SK-N-MC (cell line): ENCODE results near the gene RALGPS1.
A peak's percentile ranks its signal among the peaks of the same experiment; 100 is the strongest.

ENCODE experiments used
- DNase-seq: peaks from one replicate; pipeline ENCODE4 v3.0.0-alpha.2; 2011; ENCODE audit warnings: low read depth, low spot score
- H3K27ac ChIP-seq: fragments of 200-600 bp; sonication (generic); 2 replicates; pipeline ENCODE4 v1.5.1; 2016; ENCODE audit warnings: mixed run types
- H3K36me3 ChIP-seq: fragments of 200-600 bp; sonication (generic); 2 replicates; pipeline ENCODE4 v1.6.1; 2017; ENCODE audit warnings: antibody characterized with exemption, low read length, mixed read lengths; ENCODE audit not compliant: insufficient read depth
- H3K4me3 ChIP-seq: fragments of 200-600 bp; sonication (generic); 2 replicates; pipeline ENCODE4 v1.5.1; 2016
- H3K9ac ChIP-seq: fragments of 200-600 bp; sonication (generic); 2 replicates; pipeline ENCODE4 v1.8.0; 2017; ENCODE audit warnings: mixed run types, mixed read lengths; ENCODE audit not compliant: insufficient read length
- H3K9me3 ChIP-seq: fragments of 200-600 bp; sonication (generic); 2 replicates; pipeline ENCODE4 v1.6.1; 2017; ENCODE audit warnings: low read depth, mild to moderate bottlenecking, antibody characterized with exemption, low read length, moderate library complexity, mixed read lengths
- EZH2 ChIP-seq: fragments of 200-600 bp; sonication (generic); IDR thresholded peaks from one replicate; pipeline ENCODE4 v1.6.1; 2017; ENCODE audit warnings: antibody characterized with exemption
- FOXP2 ChIP-seq: optimal IDR thresholded peaks from 2 replicates; pipeline ENCODE3; 2011; ENCODE audit warnings: mild to moderate bottlenecking, moderate library complexity; ENCODE audit not compliant: insufficient read depth; ENCODE audit errors: extremely low read length, control extremely low read depth
- POLR2AphosphoS5 ChIP-seq: IDR thresholded peaks from 2 replicates; pipeline ENCODE4 v1.6.1; 2012; ENCODE audit warnings: mild to moderate bottlenecking, low read depth, low read length, borderline replicate concordance

RALGPS1 gene

DNA sequence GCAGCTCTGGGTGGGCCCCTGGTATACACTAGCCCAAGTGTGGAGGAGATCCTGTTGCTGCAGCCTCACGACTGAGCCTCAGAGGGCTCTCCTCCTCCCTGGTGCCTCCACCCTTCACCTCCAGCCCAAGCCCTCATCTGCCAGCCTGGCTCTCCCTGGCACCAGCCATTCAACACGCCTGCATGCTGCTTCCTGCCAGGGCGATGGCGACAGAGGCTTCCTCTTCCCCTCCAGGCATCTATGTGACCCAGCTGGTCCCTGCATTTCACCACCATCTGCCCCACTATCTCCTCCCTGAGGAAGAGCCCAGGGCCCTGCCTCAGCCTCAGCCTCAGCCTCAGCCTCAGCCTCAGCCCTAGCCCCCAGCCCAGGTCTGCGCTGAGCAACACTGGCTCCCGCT is 262.6 kb downstream of the RALGPS1 start:
- Histone ChIP-seq H3K9me3 (no peaks in the 10 kb centered on the region), H3K4me3 (no peak overlapping the region), H3K9ac (no peak overlapping the region), H3K36me3 (no peaks in the 10 kb centered on the region), H3K27ac (no peak overlapping the region)
- no peak for TF ChIP-seq EZH2
- TF ChIP-seq FOXP2, result no peak
- TF ChIP-seq POLR2AphosphoS5, result no peak
- DNase-seq, result no peak

GRCh38 chr9:127177665-127178265 is 263.2 kb downstream of the RALGPS1 start:
- no peak for DNase-seq
- Histone ChIP-seq H3K36me3 (no peaks in the 10 kb centered on the region), H3K9ac (no peak overlapping the region), H3K9me3 (no peaks in the 10 kb centered on the region), H3K4me3 (no peak overlapping the region), H3K27ac (no peak overlapping the region)
- TF ChIP-seq EZH2 (no peak), FOXP2 (no peak), POLR2AphosphoS5 (no peak)

GRCh38 chr9:127178686-127179632 is 264.4 kb downstream of the RALGPS1 start:
- no peak overlapping the region for H3K9ac ChIP-seq
- H3K27ac ChIP-seq, result peak overlapping the region; percentile 9; the same call in 1 of the 2 replicates
- no peaks in the 10 kb centered on the region for H3K9me3 ChIP-seq
- H3K4me3 ChIP-seq, result no peak overlapping the region
- TF ChIP-seq POLR2AphosphoS5 (peak; percentile 51; the same call in 1 of the 2 replicates), EZH2 (no peak), FOXP2 (no peak)
- H3K36me3 ChIP-seq, result no peaks in the 10 kb centered on the region
- no peak for DNase-seq

DNA sequence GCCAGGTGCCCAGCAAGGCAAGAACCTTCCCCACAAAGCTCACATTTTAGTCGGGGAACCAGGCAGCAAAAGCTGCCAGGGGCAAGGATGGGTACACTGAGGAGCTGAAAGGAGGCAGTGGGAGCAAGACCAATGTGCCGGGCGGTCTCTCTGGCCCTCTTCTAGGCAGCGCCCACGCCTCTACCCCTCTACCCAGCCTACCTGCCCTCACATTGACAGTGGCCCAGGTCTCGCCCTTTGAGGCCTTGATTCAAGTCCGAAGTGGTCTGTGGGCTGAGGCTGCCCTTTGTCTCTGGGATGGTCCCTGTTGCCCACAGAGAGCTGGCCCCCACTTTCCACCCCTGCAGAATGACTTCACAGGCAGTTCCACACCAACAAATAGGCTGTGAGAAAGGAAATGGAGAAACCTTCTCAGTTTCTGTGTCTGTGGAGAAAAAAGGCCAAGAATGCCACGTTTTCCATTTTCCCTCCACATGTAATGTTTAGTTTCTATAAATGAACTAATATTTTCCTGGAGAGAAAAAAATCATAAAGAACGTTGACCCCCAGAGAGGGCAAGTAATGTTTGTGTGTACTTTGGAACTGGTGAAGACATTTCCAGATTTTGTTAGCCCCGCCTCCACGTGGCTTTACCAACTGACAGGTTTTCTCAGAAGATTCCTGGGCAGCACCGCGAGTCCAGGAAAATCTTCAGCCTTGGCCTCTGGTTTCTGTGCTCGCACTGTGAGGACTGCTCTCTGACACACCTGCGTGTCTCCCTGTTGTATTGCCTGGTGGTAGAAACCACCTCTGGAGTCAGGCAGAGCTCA is 265.3 kb downstream of the RALGPS1 start:
- DNase-seq, result no peak
- Histone ChIP-seq H3K27ac (no peak overlapping the region), H3K4me3 (no peak overlapping the region), H3K36me3 (no peaks in the 10 kb centered on the region), H3K9me3 (no peaks in the 10 kb centered on the region), H3K9ac (no peak overlapping the region)
- TF ChIP-seq EZH2 (no peak), POLR2AphosphoS5 (no peak), FOXP2 (no peak)

GRCh38 chr9:127180457-127181314 is 266.1 kb downstream of the RALGPS1 start:
- TF ChIP-seq POLR2AphosphoS5 (no peak), FOXP2 (no peak), EZH2 (no peak)
- no peak overlapping the region for H3K27ac ChIP-seq
- no peaks in the 10 kb centered on the region for H3K9me3 ChIP-seq
- no peak overlapping the region for H3K4me3 ChIP-seq
- no peak overlapping the region for H3K9ac ChIP-seq
- no peaks in the 10 kb centered on the region for H3K36me3 ChIP-seq
- DNase-seq, result no peak

DNA sequence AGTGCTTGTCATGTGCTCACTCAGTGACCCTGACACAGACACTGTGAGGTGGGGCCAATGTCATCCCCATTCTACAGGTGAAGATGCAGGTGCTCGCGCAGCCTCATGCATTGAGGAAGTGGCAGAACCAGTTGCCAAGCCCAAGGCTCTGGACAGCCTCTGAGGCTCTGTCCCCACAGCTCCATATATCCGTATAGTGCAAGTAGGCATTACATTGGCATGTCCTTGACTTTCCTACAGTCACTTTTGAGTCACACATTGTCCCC is 266.7 kb downstream of the RALGPS1 start:
- Histone ChIP-seq H3K9me3 (no peaks in the 10 kb centered on the region), H3K36me3 (no peaks in the 10 kb centered on the region), H3K4me3 (no peak overlapping the region), H3K9ac (no peak overlapping the region), H3K27ac (no peak overlapping the region)
- no peak for DNase-seq
- no peak for TF ChIP-seq POLR2AphosphoS5

GRCh38 chr9:127181595-127182190 is 267.1 kb downstream of the RALGPS1 start:
- Histone ChIP-seq H3K9me3 (no peaks in the 10 kb centered on the region), H3K9ac (no peak overlapping the region), H3K36me3 (no peaks in the 10 kb centered on the region), H3K4me3 (no peak overlapping the region), H3K27ac (no peak overlapping the region)
- DNase-seq, result no peak
- TF ChIP-seq POLR2AphosphoS5 (no peak), EZH2 (no peak)
